ENCODE data around the gene TAF4B.

Gene TAF4B

DNA sequence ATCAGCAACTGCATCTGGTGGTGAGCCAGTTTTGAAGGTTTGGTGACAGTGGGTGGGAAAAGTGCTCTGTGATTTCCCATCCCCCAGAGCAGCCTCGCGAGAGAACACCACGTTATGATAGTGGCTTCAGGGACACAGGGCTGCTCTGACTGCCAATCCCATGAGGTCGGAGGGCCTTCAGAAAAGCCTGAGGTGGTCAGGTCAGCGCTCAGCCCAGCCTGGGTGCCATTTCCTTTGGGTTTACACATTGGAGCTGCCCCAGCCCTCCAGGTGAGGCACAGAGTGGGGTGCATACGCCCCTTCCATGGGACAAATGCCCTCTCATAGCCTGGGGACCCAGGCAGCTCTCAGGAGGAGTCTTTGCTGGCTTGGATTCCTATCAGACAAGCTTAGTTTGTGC lies 195.3 kb downstream of the TAF4B start:
- TF ChIP-seq CREB1 (IDR thresholded peaks at IDR 0.05; ENCODE audit: low read depth) (no peak), FOXM1 (IDR thresholded peaks at IDR 0.05; ENCODE audit: borderline replicate concordance, low read depth) (no peak)
- TF ChIP-seq, protein P1, sequence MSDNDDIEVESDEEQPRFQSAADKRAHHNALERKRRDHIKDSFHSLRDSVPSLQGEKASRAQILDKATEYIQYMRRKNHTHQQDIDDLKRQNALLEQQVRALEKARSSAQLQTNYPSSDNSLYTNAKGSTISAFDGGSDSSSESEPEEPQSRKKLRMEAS (IDR thresholded peaks at IDR 0.05) = no peak

DNA sequence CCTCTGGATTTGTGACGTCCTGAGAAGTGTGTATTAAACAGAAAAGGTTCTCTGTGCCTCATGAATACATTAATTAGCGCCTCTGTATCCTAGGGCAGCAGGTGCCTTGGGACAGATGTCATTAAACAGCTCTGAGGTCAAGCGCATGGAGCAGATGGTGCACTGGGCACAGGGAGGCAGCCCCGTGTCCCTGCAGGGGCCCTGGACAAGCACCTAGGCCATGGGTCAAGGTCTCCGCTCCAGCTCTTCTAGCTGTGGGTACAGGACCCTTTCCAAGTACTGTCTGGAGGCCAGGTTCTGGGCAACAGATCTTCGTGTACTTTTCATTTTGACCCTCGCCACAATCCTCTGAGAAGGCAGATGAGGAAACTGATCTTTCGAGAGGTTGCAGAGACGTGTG lies 195.7 kb downstream of the TAF4B start:
- TF ChIP-seq RAD21 (IDR thresholded peaks at IDR 0.05; ENCODE audit: low read depth) (no peak), FOXM1 (IDR thresholded peaks at IDR 0.05; ENCODE audit: borderline replicate concordance, low read depth) (no peak), TAF1 (IDR thresholded peaks at IDR 0.05; ENCODE audit: low read depth) (no peak), EGR1 (IDR thresholded peaks at IDR 0.05) (no peak), TCF12 (IDR thresholded peaks at IDR 0.05; ENCODE audit: low read depth) (no peak), CEBPB (IDR thresholded peaks at IDR 0.05) (no peak), NFIC (IDR thresholded peaks at IDR 0.05) (no peak), ZBTB7A (IDR thresholded peaks at IDR 0.05; ENCODE audit: low read depth) (no peak), CREB1 (IDR thresholded peaks at IDR 0.05; ENCODE audit: low read depth) (no peak), YY1 (IDR thresholded peaks at IDR 0.05; ENCODE audit: low read depth) (no peak), EP300 (IDR thresholded peaks at IDR 0.05; ENCODE audit: borderline replicate concordance) (no peak), TEAD4 (IDR thresholded peaks at IDR 0.05) (no peak)
- TF ChIP-seq, protein P1 (IDR thresholded peaks at IDR 0.05) = no peak

DNA sequence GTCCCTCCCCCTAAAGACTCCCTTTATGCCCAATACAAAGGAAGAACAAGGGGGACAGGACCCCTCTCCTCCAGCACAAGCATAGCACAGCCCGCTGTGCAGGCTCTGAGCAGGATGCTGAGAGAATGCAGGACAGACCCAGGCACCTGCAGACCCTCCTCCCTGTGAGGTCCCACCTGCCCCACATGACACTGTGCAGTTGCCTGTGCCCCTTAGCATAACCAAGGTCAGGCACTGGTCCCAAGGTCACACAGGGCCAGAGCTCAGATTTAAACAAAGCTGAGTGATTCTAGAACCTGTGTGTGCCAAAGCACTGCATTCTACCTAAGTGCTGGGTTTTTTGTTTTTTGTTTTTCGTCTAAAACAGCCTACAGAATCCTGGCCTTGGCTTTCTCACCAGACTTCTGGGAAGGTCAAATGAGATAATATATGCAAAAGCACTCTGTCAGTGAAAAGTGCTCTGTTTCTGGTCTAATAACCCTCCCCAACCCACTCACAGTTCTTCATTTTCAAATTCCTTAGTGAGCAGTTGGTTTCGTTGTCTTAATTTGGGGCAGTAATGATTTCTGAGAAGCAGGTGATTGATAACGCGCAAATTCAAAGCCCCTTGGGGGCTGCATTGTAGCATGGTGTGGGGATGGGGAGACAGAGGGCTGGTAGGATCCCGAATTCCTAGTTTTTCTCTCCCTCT lies 196.4 kb downstream of the TAF4B start:
- TF ChIP-seq TCF12 (IDR thresholded peaks at IDR 0.05; ENCODE audit: low read depth) (no peak), TAF1 (IDR thresholded peaks at IDR 0.05; ENCODE audit: low read depth) (no peak), YY1 (IDR thresholded peaks at IDR 0.05; ENCODE audit: low read depth) (no peak), FOXM1 (IDR thresholded peaks at IDR 0.05; ENCODE audit: borderline replicate concordance, low read depth) (no peak), NFIC (IDR thresholded peaks at IDR 0.05) (no peak), TEAD4 (IDR thresholded peaks at IDR 0.05) (no peak), RAD21 (IDR thresholded peaks at IDR 0.05; ENCODE audit: low read depth) (no peak), ZBTB7A (IDR thresholded peaks at IDR 0.05; ENCODE audit: low read depth) (no peak), CREB1 (IDR thresholded peaks at IDR 0.05; ENCODE audit: low read depth) (no peak), CEBPB (IDR thresholded peaks at IDR 0.05) (no peak), EP300 (IDR thresholded peaks at IDR 0.05; ENCODE audit: borderline replicate concordance) (no peak), EGR1 (IDR thresholded peaks at IDR 0.05) (no peak)
- TF ChIP-seq, protein P2, sequence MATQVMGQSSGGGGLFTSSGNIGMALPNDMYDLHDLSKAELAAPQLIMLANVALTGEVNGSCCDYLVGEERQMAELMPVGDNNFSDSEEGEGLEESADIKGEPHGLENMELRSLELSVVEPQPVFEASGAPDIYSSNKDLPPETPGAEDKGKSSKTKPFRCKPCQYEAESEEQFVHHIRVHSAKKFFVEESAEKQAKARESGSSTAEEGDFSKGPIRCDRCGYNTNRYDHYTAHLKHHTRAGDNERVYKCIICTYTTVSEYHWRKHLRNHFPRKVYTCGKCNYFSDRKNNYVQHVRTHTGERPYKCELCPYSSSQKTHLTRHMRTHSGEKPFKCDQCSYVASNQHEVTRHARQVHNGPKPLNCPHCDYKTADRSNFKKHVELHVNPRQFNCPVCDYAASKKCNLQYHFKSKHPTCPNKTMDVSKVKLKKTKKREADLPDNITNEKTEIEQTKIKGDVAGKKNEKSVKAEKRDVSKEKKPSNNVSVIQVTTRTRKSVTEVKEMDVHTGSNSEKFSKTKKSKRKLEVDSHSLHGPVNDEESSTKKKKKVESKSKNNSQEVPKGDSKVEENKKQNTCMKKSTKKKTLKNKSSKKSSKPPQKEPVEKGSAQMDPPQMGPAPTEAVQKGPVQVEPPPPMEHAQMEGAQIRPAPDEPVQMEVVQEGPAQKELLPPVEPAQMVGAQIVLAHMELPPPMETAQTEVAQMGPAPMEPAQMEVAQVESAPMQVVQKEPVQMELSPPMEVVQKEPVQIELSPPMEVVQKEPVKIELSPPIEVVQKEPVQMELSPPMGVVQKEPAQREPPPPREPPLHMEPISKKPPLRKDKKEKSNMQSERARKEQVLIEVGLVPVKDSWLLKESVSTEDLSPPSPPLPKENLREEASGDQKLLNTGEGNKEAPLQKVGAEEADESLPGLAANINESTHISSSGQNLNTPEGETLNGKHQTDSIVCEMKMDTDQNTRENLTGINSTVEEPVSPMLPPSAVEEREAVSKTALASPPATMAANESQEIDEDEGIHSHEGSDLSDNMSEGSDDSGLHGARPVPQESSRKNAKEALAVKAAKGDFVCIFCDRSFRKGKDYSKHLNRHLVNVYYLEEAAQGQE (IDR thresholded peaks at IDR 0.05; ENCODE audit: low read depth) = no peak
- TF ChIP-seq, protein P3, sequence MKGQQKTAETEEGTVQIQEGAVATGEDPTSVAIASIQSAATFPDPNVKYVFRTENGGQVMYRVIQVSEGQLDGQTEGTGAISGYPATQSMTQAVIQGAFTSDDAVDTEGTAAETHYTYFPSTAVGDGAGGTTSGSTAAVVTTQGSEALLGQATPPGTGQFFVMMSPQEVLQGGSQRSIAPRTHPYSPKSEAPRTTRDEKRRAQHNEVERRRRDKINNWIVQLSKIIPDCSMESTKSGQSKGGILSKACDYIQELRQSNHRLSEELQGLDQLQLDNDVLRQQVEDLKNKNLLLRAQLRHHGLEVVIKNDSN (IDR thresholded peaks at IDR 0.05) = no peak
- TF ChIP-seq, protein P1 (IDR thresholded peaks at IDR 0.05) = no peak

DNA sequence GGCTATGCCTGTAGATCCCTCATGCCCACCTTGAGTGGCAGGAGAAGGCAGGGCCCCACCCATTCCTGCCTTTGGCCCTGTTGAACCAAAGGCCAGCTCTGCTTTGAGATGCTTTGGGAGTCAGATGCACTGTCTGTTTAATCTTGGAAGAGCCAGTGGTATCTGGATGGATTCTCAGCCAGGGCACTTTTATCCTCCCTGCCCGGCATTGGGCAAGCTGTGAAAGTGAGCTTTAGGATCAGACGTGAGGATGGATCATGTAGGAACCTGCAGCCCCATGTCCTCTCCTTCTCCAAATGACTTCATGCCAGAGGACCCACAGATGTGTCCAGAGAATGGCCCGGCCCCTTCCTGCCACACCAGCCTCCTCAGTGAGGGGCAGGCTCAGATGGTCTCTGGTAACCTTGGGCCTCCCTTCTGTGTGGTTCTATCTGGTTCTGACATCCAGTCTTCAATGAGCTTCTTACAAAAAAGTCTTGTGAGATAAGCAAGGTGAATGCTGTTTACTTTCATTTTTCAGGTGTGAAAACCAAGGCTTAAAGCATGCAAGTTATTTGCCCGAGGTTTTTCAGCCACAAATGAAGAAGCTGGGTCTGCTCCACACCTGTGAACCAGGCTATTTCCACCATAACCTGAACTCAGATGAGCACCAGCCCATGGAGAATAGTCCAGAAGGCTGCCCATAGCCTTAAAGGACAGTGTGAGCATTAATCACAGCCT lies 198.3 kb downstream of the TAF4B start:
- no peak for TF ChIP-seq CEBPB (IDR thresholded peaks at IDR 0.05)
- no peak for TF ChIP-seq NFIC (IDR thresholded peaks at IDR 0.05)
- no peak for TF ChIP-seq CREB1 (IDR thresholded peaks at IDR 0.05; ENCODE audit: low read depth)
- no peak for TF ChIP-seq TEAD4 (IDR thresholded peaks at IDR 0.05)
- no peak for TF ChIP-seq FOXM1 (IDR thresholded peaks at IDR 0.05; ENCODE audit: borderline replicate concordance, low read depth)
- no peak for TF ChIP-seq TCF12 (IDR thresholded peaks at IDR 0.05; ENCODE audit: low read depth)
- TF ChIP-seq EP300 (IDR thresholded peaks at IDR 0.05; ENCODE audit: borderline replicate concordance) = no peak
- TF ChIP-seq, protein P2 (IDR thresholded peaks at IDR 0.05; ENCODE audit: low read depth) = no peak
- no peak for TF ChIP-seq ZBTB7A (IDR thresholded peaks at IDR 0.05; ENCODE audit: low read depth)
- TF ChIP-seq EGR1 (IDR thresholded peaks at IDR 0.05) = no peak
- TF ChIP-seq YY1 (IDR thresholded peaks at IDR 0.05; ENCODE audit: low read depth) = no peak
- no peak for TF ChIP-seq RAD21 (IDR thresholded peaks at IDR 0.05; ENCODE audit: low read depth)
- TF ChIP-seq, protein P1 (IDR thresholded peaks at IDR 0.05) = no peak
- TF ChIP-seq, protein P3 (IDR thresholded peaks at IDR 0.05) = no peak
- TF ChIP-seq TAF1 (IDR thresholded peaks at IDR 0.05; ENCODE audit: low read depth) = no peak

DNA sequence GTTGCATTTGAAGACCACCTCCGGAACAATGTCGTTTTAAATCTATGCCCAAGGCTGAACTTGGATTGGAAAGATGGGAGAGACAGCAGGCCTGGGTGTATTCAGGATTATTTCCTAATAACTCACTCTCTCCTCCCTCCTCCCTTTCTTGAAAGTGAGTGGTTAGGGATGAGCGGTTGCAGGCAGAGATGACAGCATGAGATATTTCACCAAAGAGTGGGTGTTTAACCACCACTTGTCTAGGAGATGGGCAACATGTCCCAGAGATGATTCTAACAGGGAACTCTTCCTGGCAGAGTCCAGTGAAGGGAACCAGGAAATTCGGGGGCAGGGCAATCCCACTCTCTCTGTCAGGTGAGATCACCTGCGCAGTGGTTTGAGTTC lies 198.9 kb downstream of the TAF4B start:
- TF ChIP-seq TCF12 (IDR thresholded peaks at IDR 0.05; ENCODE audit: low read depth) (no peak), CREB1 (IDR thresholded peaks at IDR 0.05; ENCODE audit: low read depth) (no peak), ZBTB7A (IDR thresholded peaks at IDR 0.05; ENCODE audit: low read depth) (no peak), TEAD4 (IDR thresholded peaks at IDR 0.05) (no peak), CEBPB (IDR thresholded peaks at IDR 0.05) (no peak), EGR1 (IDR thresholded peaks at IDR 0.05) (no peak), NFIC (IDR thresholded peaks at IDR 0.05) (no peak)
- TF ChIP-seq, protein P2 (IDR thresholded peaks at IDR 0.05; ENCODE audit: low read depth) = no peak
- TF ChIP-seq, protein P3 (IDR thresholded peaks at IDR 0.05) = no peak
- TF ChIP-seq, protein P1 (IDR thresholded peaks at IDR 0.05) = no peak
